ENCODE measurements around the gene TTLL3.

Gene TTLL3, protein sequence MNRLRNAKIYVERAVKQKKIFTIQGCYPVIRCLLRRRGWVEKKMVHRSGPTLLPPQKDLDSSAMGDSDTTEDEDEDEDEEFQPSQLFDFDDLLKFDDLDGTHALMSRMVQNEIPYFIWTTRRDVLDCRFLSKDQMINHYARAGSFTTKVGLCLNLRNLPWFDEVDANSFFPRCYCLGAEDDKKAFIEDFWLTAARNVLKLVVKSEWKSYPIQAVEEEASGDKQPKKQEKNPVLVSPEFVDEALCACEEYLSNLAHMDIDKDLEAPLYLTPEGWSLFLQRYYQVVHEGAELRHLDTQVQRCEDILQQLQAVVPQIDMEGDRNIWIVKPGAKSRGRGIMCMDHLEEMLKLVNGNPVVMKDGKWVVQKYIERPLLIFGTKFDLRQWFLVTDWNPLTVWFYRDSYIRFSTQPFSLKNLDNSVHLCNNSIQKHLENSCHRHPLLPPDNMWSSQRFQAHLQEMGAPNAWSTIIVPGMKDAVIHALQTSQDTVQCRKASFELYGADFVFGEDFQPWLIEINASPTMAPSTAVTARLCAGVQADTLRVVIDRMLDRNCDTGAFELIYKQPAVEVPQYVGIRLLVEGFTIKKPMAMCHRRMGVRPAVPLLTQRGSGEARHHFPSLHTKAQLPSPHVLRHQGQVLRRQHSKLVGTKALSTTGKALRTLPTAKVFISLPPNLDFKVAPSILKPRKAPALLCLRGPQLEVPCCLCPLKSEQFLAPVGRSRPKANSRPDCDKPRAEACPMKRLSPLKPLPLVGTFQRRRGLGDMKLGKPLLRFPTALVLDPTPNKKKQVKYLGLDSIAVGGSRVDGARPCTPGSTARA

DNA sequence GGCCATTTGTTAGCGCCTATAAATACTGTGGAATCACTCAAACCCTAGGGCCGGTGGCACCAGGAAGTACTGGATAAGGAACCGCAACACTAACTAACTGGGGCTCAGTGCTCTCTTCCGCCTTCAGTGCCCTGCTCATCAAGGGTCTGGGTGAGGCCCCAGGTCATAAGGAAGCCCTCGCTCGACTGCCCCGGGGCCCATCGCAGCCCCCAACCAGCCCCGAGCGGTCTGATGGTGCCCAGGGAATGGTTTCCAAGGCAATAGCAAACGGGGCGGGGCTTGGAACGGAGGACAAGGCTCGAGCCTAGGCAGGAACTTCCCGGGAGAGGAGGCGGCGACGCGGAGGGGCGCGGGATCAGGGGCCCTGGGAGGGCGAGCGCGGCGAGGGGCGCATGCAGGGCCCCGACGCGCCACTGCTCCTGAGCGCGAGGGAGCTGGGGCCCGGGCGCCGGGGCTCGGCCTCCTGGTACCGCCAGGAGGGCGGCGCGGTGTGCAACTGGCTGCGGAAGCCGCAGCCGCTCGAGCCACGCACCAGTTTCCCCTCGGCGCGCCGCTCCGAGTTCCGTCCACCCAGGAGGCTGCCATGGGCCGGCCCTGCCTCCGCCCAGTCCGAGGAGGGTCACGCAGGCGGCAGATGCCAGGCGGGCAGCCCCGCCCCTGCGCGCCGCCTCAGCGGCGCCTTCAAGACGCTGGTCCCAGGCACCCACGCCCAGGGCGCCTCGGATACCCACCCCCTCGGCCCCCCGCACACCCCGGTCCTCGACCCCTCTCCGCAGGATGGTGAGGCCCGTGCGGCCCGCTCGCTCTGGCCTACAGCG is at the start of gene TTLL3:
Gene TTLL3 (plus strand): TSS at position 648 of the 818 bp plus-strand sequence. CDS start 400 bp downstream, outside the sequence.
- TF ChIP-seq, protein P1, sequence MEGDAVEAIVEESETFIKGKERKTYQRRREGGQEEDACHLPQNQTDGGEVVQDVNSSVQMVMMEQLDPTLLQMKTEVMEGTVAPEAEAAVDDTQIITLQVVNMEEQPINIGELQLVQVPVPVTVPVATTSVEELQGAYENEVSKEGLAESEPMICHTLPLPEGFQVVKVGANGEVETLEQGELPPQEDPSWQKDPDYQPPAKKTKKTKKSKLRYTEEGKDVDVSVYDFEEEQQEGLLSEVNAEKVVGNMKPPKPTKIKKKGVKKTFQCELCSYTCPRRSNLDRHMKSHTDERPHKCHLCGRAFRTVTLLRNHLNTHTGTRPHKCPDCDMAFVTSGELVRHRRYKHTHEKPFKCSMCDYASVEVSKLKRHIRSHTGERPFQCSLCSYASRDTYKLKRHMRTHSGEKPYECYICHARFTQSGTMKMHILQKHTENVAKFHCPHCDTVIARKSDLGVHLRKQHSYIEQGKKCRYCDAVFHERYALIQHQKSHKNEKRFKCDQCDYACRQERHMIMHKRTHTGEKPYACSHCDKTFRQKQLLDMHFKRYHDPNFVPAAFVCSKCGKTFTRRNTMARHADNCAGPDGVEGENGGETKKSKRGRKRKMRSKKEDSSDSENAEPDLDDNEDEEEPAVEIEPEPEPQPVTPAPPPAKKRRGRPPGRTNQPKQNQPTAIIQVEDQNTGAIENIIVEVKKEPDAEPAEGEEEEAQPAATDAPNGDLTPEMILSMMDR (IDR thresholded peaks at IDR 0.05; ENCODE audit: insufficient read depth, low read length, poor library complexity, severe bottlenecking): no peak
- no peak for TF ChIP-seq EZH2phosphoT487 (conservative IDR thresholded peaks at IDR 0.05; ENCODE audit: low read length)
- peak within 1 kb of the TSS; percentile 72 for H2AFZ ChIP-seq (ENCODE audit: low read depth, low read length, severe bottlenecking)
- H4K20me1 ChIP-seq (ENCODE audit: low read depth, low read length): no peaks in the 10 kb centered on the region
- no peaks in the 10 kb centered on the region for H3K36me3 ChIP-seq (ENCODE audit: low read length)
- no peaks in the 10 kb centered on the region for H3K9me2 ChIP-seq (replicated peaks; ENCODE audit: insufficient read depth, low read length)
- H3K79me2 ChIP-seq (ENCODE audit: insufficient read depth, low read length): no peaks in the 10 kb centered on the region
- no peaks in the 10 kb centered on the region for H3K9me3 ChIP-seq (ENCODE audit: insufficient read depth, low read length)
- peaks cover 26% of the 10 kb centered on the region for H3F3A ChIP-seq (ENCODE audit: insufficient read depth)
- H3K4me2 ChIP-seq (ENCODE audit: low read depth, low read length, poor library complexity, severe bottlenecking): peak within 1 kb of the TSS; percentile 60
- H3K4me3 ChIP-seq (ENCODE audit: insufficient read depth, low read length, poor library complexity, severe bottlenecking): peak within 1 kb of the TSS; percentile 36
- H3K9ac ChIP-seq (ENCODE audit: low read length): peak within 1 kb of the TSS; percentile 56
- no peaks in the 10 kb centered on the region for H3K27me3 ChIP-seq (ENCODE audit: low read length)
- H3K27ac ChIP-seq (ENCODE audit: low read depth, low read length): peak within 1 kb of the TSS; percentile 51

DNA sequence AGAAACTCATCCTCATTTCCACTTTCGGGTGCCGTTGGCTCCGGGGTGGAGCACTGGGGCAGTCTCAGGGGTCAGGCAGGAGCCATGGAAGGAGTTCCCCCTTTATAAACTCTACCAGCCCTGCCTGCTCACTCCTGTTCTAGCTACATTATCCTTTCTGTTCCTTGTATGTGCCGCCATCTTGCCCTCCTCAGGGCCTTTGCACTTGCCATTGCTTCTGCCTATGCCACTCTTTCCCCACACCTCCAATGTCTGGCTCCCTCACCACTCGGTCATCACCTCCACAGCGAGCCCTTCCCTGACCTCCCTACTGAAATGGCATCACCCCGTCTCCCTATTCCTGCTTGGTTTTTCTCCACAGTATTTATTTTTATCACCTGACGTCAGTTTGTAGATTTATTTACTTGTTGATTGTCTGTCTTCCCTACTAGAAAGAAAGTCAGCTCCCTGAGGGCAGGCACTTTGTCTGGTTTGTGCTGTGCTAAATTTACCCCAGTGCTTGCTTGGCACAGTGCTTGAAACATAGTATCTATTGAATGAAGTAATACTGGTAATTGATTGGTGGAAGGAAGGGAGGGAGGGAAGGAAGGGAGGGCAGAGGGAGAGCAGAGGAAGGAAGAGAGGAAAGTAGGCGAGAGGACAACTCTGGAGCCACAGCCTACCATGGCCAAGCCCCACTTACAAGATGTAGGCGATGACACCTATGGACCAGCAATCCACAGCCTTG is 49.1 kb upstream of the TTLL3 start:
- no peaks in the 10 kb centered on the region for H3K79me2 ChIP-seq (ENCODE audit: insufficient read depth, low read length)
- H3K9me3 ChIP-seq (ENCODE audit: insufficient read depth, low read length): no peaks in the 10 kb centered on the region
- H3K9me2 ChIP-seq (replicated peaks; ENCODE audit: insufficient read depth, low read length): no peaks in the 10 kb centered on the region
- H3K9ac ChIP-seq (ENCODE audit: low read length): no peak overlapping the region
- no peaks in the 10 kb centered on the region for H4K20me1 ChIP-seq (ENCODE audit: low read depth, low read length)
- no peak overlapping the region for H3K27ac ChIP-seq (ENCODE audit: low read depth, low read length)
- H3F3A ChIP-seq (ENCODE audit: insufficient read depth): no peaks in the 10 kb centered on the region
- no peaks in the 10 kb centered on the region for H3K27me3 ChIP-seq (ENCODE audit: low read length)
- H3K36me3 ChIP-seq (ENCODE audit: low read length): no peaks in the 10 kb centered on the region
- no peak overlapping the region for H3K4me2 ChIP-seq (ENCODE audit: low read depth, low read length, poor library complexity, severe bottlenecking)
- TF ChIP-seq EZH2phosphoT487 (conservative IDR thresholded peaks at IDR 0.05; ENCODE audit: low read length): no peak
- TF ChIP-seq, protein P1 (IDR thresholded peaks at IDR 0.05; ENCODE audit: insufficient read depth, low read length, poor library complexity, severe bottlenecking): no peak
- no peak overlapping the region for H3K4me3 ChIP-seq (ENCODE audit: insufficient read depth, low read length, poor library complexity, severe bottlenecking)
- H2AFZ ChIP-seq (ENCODE audit: low read depth, low read length, severe bottlenecking): no peak overlapping the region

DNA sequence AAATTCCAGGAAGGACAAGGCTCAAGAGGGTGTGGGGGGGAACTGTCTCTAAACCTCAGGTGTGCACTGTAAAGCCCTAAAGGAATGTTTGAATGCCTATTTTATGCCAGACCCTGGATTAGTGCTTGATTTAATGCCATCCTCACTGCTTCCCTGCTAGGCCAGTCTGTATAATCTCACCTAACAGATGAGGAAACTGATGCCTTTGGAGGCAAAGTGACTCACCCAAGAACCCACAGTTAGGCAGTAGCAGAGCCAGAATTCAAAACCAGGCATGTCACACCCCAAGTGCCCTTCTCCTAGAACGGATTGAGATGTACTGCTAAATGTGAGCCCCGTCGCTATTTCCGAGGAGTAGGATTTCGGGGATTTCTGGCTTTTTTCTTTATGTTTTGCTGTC is 48.1 kb upstream of the TTLL3 start:
- Histone ChIP-seq H3K9ac (ENCODE audit: low read length) (no peak overlapping the region), H3K9me3 (ENCODE audit: insufficient read depth, low read length) (no peaks in the 10 kb centered on the region), H3K36me3 (ENCODE audit: low read length) (no peaks in the 10 kb centered on the region), H3K4me2 (ENCODE audit: low read depth, low read length, poor library complexity, severe bottlenecking) (no peak overlapping the region), H3K27me3 (ENCODE audit: low read length) (no peaks in the 10 kb centered on the region), H3K4me3 (ENCODE audit: insufficient read depth, low read length, poor library complexity, severe bottlenecking) (no peak overlapping the region), H3K9me2 (replicated peaks; ENCODE audit: insufficient read depth, low read length) (no peaks in the 10 kb centered on the region), H3K27ac (ENCODE audit: low read depth, low read length) (no peak overlapping the region), H2AFZ (ENCODE audit: low read depth, low read length, severe bottlenecking) (no peak overlapping the region), H3K79me2 (ENCODE audit: insufficient read depth, low read length) (no peaks in the 10 kb centered on the region), H3F3A (ENCODE audit: insufficient read depth) (0 out of 2 replicates have a peak, but pooled peaks cover 4% of the 10 kb centered on the region), H4K20me1 (ENCODE audit: low read depth, low read length) (no peaks in the 10 kb centered on the region)
- TF ChIP-seq, protein P1 (IDR thresholded peaks at IDR 0.05; ENCODE audit: insufficient read depth, low read length, poor library complexity, severe bottlenecking): no peak

Data from SU-DHL-6 (cell line).